HG03457 (cell line): Measurements from ENCODE around the gene ATP11B.

Experiments used
- ATAC-seq: cut with Tn5 transposase; IDR thresholded peaks from one replicate; pipeline ENCODE4 v1.9.1; 2021; ENCODE audit warnings: moderate number of reproducible peaks; ENCODE audit not compliant: unreplicated experiment

Gene ATP11B

DNA sequence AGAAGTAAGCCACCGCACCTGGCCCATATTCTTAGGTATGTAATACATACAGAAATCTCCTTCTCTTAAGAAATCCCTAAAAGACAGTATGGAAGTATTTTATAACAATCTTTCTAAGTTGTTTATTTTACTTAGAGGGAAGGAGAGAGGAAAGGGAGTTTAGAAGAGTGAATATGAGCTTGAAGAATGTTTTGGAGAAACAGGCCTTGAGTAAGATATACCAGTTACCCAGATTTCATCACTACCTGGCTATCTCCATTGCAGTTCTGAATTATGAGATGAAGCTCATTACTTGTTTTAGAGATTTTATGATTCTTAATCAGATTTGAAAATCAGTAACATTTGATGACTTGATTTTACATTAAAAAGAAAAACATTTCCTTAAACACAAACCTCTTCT, 115.2 kb downstream of the ATP11B start:
- no peak for ATAC-seq

DNA sequence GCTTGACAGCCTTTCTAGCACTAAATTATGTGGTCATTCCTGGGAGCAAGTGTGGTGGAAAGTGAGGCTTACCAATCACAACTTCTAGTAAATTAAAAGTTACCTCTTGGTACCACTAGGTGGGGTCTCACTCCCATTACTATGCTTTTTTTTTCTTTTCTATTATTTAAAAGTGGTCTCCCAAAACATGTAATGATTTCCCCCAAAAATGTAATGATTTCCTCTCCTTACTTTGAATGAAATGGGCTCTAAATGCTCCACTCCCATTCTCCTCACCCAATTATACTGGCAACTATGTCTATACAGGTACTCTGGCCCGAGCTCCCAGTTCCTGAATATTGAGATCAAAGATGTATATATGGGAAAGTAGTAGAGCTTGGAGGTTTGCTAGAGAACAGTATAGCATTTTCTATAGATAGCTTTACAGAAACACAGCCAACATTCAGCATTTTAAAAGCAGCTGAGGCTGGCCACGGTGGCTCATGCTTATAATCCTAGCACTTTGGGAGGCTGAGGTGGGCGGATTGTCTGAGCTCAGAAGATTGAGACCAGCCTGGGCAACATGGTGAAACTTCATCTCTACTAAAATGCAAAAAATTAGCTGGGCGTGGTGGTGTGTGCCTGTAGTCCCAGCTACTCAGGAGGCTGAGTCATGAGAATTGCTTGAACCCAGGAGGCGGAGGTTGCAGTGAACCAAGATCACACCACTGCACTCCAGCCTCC, 116.2 kb downstream of the ATP11B start:
- no peak for ATAC-seq

DNA sequence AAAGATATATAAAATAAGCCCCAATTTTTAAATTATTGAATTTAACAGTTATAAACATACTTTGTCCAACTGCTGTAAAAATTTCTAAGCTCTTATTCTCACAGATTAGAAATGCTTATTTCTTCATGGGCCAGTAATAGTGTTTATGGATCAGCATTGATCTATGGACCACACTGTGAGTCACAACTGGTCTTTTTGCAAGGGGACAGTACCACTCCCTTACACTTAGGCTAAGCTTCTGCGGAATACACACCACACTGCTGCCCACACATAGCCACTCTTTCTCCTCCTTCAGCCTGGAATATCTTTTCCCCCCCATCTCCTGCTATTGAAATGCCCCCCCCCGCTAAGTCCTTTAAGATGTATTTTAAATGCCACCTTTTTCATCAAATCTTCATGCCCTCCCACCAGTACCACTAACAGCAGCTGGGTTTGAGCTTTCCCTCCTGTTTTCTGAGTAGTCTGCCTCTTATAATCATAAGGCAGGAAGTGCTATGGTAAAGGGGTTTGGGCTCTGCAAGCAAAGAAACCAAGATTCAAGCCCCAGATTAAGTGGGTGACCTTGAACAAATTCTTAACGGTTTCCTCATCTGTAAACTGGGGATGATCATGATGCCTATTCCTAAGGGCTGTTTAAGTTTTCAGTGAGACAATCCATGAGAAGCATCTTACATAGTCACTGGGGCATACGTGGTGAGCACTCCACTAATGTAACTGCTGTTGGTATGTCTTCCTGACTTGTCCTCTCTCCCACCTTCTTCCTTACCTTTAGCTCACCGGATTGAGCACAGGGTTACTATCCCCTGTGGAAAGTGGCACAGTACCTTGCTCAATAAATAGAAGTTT, 117.9 kb downstream of the ATP11B start:
- ATAC-seq: no peak

DNA sequence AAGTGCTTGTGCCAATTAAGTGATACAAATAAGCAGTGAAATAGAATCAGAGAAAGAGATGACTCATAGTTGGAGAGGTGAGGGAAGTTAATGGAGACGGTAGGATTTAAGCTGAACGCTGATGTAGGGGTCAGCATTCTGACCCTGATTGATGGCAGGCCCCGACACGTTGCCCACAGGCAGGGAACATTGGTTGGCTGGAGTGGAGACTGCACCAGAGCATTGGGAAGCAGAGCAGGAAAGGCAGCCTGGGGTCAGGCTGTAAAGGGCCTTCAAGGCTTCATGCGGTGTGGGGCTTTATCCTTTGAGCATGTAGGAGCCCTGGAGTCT, 118.4 kb downstream of the ATP11B start:
- no peak for ATAC-seq

DNA sequence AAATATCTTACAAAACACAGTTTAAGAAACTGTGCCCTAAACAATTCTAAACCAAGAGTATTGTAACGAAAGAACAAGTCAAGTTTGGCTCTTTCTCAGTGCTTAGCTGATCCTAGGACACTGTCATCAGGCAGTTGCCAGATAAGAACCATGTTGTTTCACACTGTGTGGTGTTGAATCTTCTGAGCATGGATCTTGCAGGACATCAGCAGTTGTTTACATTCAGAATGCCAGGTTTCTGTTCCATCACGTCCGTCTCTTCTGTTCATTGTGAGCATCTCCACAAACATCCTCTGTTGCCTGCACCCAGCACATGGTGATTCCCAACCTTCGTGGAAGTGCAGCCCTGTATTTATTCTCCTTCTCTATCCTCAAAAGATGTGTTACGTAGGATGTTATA, 119.2 kb downstream of the ATP11B start:
- ATAC-seq: no peak

DNA sequence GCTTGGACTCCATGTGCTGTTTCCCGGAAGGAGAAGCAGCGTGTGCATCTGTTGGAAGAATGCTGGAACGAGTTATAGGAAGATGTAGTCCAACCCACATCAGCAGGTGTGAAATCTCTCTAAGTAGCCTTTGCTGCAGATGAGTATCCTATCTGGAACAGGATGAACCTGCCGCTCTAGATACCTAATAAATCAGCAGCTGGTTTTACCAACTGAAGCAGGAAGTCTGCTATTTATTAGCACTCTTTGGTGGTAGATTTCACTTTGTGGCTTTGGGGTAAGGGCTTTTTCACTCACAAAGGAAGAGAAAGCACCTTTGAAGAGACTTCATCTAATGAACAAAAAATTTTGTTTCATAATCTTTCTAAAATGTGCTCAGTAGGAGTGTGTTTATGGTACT, 120.6 kb downstream of the ATP11B start:
- ATAC-seq: peak; percentile 92

DNA sequence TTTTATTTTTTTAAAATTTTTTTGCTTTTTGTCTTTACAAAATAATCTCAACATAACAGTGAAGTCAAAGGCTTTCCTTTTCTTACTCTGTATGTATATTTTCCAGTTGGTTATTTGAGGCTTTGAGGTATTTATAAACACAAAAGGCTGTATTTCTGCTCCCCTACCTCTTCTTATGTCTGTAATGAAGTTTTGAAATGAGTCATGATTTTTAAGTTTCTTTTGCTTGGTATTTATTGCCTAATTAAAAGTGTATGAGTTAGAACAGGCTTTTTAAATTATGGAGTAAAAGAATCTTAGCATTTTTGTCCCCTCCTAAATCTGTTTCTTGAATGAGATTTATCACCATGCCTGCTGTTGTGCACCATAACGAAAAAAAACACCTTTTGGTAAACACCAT, 121.0 kb downstream of the ATP11B start:
- peak; percentile 38 for ATAC-seq

DNA sequence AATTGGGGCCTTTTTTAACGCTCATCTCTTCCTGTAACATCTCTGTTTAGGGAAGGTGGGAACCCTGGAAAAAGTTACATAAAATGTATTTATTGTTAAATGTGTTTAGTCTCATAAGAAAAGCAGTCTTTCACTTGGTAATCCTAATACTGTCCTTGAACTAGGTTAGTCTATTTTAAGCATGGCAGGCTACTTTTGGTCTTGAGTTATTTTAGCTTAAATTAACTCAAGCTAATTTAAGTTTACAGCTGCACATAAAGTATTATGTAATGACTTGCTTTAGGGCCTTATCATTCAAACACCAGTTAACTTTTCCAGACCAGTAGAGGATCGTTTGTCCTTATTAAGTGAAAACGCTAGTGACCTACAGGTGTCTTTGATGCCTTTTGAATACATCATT, 123.8 kb downstream of the ATP11B start:
- ATAC-seq: no peak

DNA sequence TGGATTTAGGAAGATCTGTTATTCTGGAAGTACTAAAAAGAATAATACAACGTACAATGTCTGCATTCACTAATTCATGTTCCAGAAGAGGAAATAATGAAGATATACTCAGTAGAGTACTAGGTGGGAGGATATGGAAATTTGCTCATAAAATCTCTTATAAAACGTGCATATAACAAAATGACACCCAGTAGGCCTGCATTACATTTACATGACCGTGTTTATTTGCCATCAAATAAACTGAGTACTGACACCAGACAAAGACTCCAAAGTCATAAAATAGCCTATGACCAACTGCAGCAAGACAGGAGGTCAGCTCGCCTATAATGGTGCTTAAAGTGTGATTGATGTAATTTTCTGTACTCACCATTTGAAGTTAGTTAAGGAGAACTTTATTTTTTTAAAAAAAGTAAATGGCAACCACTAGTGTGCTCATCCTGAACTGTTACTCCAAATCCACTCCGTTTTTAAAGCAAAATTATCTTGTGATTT, 126.6 kb downstream of the ATP11B start:
- ATAC-seq: no peak

DNA sequence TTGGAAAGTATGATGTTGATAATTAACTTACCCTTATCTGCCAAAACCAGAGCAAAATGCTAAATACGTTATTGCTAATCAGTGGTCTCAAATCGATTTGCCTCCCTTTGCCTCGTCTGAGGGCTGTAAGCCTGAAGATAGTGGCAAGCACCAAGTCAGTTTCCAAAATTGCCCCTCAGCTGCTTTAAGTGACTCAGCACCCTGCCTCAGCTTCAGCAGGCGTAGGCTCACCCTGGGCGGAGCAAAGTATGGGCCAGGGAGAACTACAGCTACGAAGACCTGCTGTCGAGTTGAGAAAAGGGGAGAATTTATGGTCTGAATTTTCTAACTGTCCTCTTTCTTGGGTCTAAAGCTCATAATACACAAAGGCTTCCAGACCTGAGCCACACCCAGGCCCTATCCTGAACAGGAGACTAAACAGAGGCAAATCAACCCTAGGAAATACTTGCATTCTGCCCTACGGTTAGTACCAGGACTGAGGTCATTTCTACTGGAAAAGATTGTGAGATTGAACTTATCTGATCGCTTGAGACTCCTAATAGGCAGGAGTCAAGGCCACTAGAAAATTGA, 127.3 kb downstream of the ATP11B start:
- ATAC-seq: no peak

DNA sequence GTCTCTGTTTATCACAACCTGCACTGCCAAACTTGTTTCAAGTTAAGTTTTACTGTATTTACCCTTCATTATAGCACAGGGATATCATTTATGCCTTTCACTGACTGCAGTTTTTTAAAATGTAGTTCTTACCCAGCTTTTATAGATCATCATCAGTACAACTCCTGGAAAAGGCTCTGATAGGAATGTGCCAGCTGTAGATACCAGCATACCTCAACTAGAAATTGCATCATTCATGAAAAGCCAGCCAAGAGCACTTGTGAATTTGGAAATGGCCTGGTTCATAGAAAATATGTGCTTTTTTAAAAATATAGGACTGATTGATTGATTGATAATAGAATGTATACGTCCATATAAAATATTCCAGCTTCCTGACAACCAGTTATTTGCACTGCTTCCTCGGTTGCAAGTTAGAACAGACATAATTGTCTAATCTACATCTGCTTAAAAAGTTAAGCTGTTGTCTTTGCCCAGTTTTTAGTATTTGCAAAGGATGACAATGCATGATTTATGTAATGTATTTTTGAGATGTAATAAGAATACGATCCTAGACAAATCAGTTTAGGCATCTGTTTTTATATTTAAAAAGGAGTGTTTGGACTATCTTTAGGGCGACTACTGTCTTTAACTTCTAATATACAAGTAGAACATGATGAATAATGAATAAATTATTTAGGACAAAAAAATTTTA, 128.5 kb downstream of the ATP11B start:
- no peak for ATAC-seq

DNA sequence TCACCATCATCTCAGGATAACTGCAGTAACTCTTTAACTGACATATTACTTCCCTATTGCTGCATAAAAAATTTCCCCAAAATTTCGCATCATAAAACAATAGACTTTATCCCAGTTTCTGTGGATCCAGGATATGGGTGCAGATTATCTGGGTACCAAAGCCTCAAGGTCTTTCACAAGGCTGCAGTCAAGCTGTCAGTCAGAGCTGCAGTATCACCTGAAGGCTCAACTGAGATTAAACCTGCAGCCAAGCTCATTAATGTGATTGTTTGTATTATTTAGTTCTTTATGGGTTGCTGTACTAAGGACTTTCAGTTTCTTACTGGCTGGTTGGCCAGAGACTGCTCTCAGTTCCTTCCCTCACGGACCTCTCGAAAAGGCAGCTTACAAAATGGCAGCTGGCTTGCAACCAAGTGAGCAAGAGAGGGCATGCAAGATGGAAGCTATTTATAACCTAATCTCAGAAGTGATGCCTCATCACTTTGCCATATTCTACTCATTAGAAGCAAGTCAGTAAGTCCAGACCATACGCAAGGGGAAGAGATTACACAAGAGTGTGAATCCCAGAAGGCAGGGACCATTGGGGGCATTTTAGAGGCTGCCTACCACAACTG, 132.1 kb downstream of the ATP11B start:
- peak; percentile 90 for ATAC-seq

DNA sequence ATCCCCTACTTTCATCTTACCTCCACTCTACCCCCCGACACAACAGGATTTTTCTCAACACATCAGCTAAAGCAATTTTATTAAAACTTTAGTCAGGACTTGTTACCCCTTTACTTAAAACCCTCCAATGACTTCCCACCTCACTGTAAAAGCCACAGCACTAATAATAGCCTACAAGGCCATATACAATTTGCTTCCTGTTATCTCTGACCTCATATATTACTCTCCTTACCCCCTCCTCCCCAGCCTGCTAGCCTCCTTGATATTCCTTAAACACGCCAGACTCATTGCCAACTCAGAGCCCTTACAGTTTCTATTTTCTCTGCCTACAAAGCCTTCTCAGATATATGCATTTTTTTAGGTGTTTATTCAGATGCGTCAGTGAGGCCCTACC, 132.6 kb downstream of the ATP11B start:
- ATAC-seq: no peak

DNA sequence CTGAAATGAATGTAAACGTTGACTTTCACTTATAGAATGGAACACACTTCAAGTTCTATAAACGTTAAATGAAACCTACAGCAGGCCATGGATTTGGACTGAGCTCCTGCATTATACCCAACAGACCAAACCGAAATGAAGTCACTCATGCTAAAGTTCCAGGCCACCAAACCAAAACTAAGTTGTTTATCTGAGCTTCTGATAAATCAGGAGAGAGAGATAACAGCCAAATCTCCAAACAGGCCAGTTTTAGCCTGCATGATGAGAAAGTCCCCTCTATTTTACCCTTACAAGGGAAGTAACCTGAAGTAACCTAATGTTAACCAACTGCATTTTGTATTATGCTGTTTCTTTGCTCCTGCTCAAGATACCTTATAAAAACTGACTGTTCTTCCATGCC, 142.5 kb downstream of the ATP11B start:
- no peak for ATAC-seq

DNA sequence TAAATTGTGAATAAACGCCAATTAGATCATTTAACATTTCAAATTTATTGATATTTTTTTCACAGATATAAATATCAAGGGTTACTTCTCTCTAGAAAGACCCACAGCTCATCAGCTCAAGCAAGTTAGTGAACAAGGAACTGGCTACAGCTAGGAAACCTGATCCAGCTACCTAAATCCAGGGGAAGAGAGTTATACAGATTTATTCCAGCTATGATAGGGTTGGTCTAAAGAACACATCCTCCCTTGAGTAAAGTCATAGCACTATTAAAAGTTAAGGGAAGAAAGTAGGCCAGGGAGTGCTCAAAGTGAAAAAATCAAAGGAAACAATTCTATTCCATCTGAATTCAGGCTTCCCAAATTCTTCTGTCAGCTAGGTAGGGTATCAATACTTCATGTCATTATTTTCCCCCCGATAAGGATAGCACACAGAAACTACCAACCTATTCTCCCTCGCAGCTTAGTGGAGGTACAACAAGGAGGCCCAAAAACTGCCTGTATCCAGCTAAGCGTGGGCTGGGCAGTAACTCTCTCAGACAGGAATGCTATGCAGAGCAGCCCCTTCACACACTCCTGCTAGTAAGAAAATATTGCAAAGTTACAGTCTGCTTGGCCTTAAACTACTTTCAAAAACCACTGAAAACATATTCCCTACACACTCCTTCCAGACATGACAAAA, 143.1 kb downstream of the ATP11B start:
- no peak for ATAC-seq

DNA sequence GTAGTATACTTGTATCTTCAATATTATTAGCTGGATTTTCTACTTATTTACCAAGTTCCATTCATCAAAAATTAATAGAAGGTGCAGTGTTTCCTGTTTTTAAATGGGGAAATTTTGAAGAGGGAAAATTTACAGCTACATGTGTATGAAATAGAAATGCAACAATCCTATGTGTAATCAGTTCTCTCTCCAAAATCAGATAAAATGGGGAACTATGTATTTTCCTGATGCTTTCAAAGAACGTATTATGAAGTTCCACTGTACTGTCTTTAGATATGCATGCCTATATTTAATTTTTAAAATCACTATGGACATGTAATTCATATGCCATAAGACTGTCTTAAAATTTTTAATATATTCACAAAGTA, 143.6 kb downstream of the ATP11B start:
- no peak for ATAC-seq

DNA sequence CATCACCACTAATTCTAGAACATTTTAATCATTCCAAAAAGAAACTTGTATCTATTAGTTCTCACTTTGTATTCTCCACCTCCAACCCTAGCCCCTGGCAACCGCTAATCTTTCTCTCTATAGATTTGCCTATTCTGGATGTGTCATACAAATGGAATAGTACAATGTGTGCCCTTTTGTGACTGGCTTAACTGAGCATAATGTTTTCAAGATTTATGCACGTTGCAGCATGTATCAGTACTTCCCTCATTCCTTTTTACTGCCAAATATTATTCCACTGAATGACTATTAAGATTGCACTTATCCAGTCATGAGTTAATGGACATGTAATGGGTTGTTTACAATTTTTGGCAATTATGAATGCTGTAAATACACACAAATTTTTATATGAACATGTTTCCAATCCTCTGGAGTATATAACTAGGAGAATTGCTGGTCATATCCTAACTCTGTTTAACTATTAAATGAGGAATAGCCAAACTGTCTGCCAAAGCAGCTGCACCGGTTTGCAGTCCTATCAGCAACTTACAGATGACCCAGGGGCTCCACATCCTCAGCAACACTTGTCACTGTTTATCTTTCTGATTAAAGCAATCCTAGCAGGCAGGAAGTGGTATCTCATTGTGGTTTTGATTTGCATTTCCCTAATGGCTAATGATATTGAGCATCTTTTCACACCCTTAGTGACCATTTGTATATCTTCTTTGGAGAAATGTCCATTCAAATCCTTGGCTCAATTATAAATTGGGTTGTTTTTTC, 144.2 kb downstream of the ATP11B start:
- peak; percentile 68 for ATAC-seq

DNA sequence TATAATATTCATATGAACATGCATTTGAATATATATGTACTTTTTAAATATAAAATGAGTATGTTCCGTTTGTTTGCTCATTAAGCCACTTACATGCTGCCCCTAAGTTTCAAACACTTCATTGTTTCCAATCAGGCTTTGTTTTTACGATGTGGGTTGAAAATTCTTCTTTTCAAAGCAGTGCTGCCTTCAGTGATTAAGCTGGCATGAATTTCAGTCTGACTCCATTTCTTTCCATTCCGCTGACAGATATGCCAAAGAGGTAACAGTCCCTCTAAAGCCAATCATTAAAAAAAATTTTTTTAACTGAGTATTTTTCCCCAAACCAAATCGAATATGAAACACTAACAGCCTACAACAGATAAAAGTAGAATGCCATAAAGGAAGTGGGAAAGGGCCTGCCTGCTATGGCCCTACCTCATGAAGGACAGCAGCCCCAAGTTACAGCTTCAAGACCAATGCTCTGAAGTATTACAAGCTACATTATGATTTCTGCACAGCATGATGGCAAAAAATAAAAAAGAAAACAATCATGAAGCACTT, 147.0 kb downstream of the ATP11B start:
- no peak for ATAC-seq

DNA sequence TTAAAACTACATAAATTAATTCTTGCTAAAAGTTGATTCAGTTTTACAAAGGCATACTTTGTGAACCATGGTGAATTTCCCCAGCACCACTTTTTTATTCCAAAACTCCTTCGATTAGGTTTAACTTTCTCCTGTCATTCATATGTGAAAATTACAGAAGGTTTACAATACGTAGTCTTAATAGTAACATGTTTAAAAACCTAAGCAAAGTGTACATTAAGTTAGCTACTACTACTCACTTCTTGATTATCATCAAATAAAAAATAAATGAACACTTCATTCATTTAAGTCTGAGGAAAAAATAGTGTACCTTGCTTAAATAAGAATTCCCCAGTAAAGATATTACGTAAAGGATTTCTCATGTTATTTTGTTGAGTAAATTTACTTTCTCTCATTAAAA, 148.4 kb downstream of the ATP11B start:
- ATAC-seq: no peak

DNA sequence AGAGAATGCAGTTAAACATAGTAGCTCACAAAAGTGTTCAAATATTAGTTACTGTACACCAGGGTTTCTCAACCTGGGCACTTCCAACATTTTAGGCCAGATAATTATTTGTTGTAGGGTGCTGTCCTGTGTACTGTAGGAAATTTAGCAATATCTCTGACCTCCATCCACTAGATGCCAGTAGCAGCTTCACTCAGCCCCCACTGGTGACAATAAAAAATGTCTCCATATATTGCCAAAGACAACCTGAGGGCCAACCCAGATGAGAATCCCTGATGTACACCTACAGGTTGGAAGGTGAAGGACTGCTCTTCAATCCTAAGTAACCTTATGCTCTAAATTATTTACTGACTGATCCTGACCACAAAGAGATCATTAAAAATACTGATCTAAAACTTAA, 154.6 kb downstream of the ATP11B start:
- no peak for ATAC-seq
